Breast epithelium (tissue), 4 donors: ENCODE data around the gene TTC7B. TPM values are rescaled to one million over a fixed set of nuclear protein-coding genes. Genes with fewer than 3 reads are reported as not detected.

ENCODE experiments used
- DNase-seq, 2 donors: peaks; one replicate each; pipeline ENCODE4 v3.0.0-alpha.2; 2019; ENCODE audit warnings: low spot score in 2 of 2
- H3K27ac ChIP-seq, 2 donors: fragments of 200-600 bp; sonication (generic) in 1 of 2; one replicate each; pipeline ENCODE4 v1.5.1; 2016 to 2019; ENCODE audit warnings: mild to moderate bottlenecking in 1 of 2
- H3K27me3 ChIP-seq, 2 donors: fragments of 200-600 bp; sonication (generic) in 1 of 2; one replicate each; pipeline versions ENCODE4 v1.5.1 to v1.6.0; 2017 to 2019; ENCODE audit warnings: control low read depth in 1 of 2, mild to moderate bottlenecking in 1 of 2
- H3K36me3 ChIP-seq: fragments of 200-600 bp; one replicate; pipeline ENCODE4 v1.5.1; 2019
- H3K4me1 ChIP-seq, 2 donors: fragments of 200-600 bp; sonication (generic); one replicate each; pipeline ENCODE4 v1.5.1; 2016 to 2019; ENCODE audit warnings: control low read depth in 1 of 2
- H3K4me3 ChIP-seq, 3 donors: fragments of 200-600 bp; sonication (generic); 1 replicate in 2 of 3; 2 replicates in 1 of 3; pipeline ENCODE4 v1.5.1; 2016 to 2019; ENCODE audit warnings: mild to moderate bottlenecking in 3 of 3, moderate library complexity in 2 of 3
- H3K9me3 ChIP-seq, 2 donors: fragments of 200-600 bp; sonication (generic) in 1 of 2; one replicate each; pipeline ENCODE4 v1.5.1; 2016 to 2019; ENCODE audit warnings: control low read depth in 1 of 2
- CTCF ChIP-seq, 3 donors: fragments of 450-650 bp; IDR thresholded peaks; one replicate each; pipeline ENCODE4 v1.5.1; 2016 to 2017; ENCODE audit warnings: antibody characterized with exemption in 3 of 3, mild to moderate bottlenecking in 3 of 3, moderate library complexity in 3 of 3
- POLR2A ChIP-seq: fragments of 450-650 bp; IDR thresholded peaks from one replicate; pipeline ENCODE4 v1.6.1; 2016; ENCODE audit warnings: antibody characterized with exemption, mild to moderate bottlenecking, moderate library complexity
- POLR2AphosphoS5 ChIP-seq, 3 donors: sonication (generic); formaldehyde crosslinking; IDR thresholded peaks; one replicate each; pipeline ENCODE4 v1.6.1; 2017; ENCODE audit warnings: antibody characterized with exemption in 3 of 3
- intact Hi-C: fragments of 100-400 bp; cut with DNase I; formaldehyde crosslinking; loops from one replicate; pipeline ENCODE4 v1.15.1; 2023; ENCODE audit warnings: low total_unique reads
- total RNA-seq, 3 donors: library from RNA; depleted of rRNA; stranded (reverse); fragments of >200 nt; gene quantifications; one replicate each; pipeline ENCODE4 v1.1.0, GENCODE V29; 2016

Gene TTC7B
- total RNA-seq, 3 donors from 2014 or later = 14.0 to 29.1 (median 22.0) TPM

GRCh38 chr14:90564496-90564895 is 251.7 kb downstream of the TTC7B start:
- DNase-seq = no peak
- intact Hi-C loops = no loop called here
- Histone ChIP-seq H3K27me3 (no peaks in the 10 kb centered on the region), H3K4me1 (no peaks in the 10 kb centered on the region), H3K36me3 (no peaks in the 10 kb centered on the region), H3K27ac (no peak overlapping the region), H3K4me3 (no peak overlapping the region), H3K9me3 (no peaks in the 10 kb centered on the region)
- TF ChIP-seq POLR2A (no peak), POLR2AphosphoS5 (IDR thresholded peaks at IDR 0.05) (no peak), CTCF (IDR thresholded peaks at IDR 0.05) (no peak)

DNA sequence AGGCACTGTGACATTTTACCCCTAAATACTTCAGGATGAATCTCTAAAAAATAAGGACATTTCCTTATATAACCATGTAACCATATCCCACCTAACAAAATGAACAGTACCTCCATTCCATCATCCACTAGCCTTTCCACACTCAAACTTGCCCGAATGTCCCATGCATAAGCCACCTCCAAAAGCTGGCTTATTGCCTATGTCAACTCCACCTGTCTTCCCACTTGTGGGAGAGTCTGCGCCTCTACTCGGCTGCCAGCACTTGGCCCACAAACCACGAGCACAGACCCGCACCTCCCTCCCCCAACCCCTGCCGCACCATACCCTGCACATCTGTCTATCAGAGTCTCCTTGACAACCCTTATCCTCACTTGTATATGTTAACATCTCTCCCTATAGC is 253.6 kb downstream of the TTC7B start:
- TF ChIP-seq POLR2A (no peak), CTCF (IDR thresholded peaks at IDR 0.05) (no peak), POLR2AphosphoS5 (IDR thresholded peaks at IDR 0.05) (no peak)
- no peaks in the 10 kb centered on the region for H3K9me3 ChIP-seq
- no peaks in the 10 kb centered on the region for H3K36me3 ChIP-seq
- H3K27me3 ChIP-seq = no peaks in the 10 kb centered on the region
- no peak overlapping the region for H3K27ac ChIP-seq
- no peak for DNase-seq
- intact Hi-C loops = no loop called here
- H3K4me1 ChIP-seq = no peaks in the 10 kb centered on the region
- no peak overlapping the region for H3K4me3 ChIP-seq

- Histone ChIP-seq H3K27ac (no peak overlapping the region), H3K27me3 (no peaks in the 10 kb centered on the region), H3K4me3 (no peak overlapping the region), H3K36me3 (no peaks in the 10 kb centered on the region), H3K4me1 (no peaks in the 10 kb centered on the region), H3K9me3 (no peaks in the 10 kb centered on the region)
- no peak for DNase-seq
- intact Hi-C loops = no loop called here
- no peak for TF ChIP-seq POLR2A
- TF ChIP-seq CTCF (IDR thresholded peaks at IDR 0.05) = no peak
- no peak for TF ChIP-seq POLR2AphosphoS5 (IDR thresholded peaks at IDR 0.05)
Observed at GRCh38 chr14:90561920-90562319, 254.3 kb downstream of the TTC7B start.

DNA sequence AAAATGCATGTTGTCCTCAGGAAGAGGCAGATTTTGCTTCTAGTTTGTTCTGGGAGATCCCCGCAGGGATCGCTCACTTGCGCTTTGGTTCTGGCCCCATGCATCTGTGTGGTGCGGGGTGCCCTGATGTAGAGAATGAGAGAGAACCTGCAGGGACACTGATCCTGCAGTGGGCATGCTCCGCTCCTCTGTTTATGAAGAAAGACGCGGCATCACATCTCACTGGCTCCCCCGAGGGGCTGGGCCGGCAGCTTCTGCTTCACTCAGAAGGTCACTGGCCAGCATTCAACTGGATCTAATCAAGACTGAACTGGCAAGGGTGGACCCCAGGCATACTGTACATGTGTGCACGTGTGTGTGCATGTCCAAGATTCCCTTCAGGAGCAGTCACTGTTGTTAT is 255.2 kb downstream of the TTC7B start:
- Histone ChIP-seq H3K9me3 (no peaks in the 10 kb centered on the region), H3K27ac (no peak overlapping the region), H3K4me1 (no peaks in the 10 kb centered on the region), H3K27me3 (no peaks in the 10 kb centered on the region), H3K4me3 (no peak overlapping the region), H3K36me3 (no peaks in the 10 kb centered on the region)
- DNase-seq = no peak
- intact Hi-C loops = no loop called here
- TF ChIP-seq POLR2A (no peak), POLR2AphosphoS5 (IDR thresholded peaks at IDR 0.05) (no peak), CTCF (IDR thresholded peaks at IDR 0.05) (no peak)

DNA sequence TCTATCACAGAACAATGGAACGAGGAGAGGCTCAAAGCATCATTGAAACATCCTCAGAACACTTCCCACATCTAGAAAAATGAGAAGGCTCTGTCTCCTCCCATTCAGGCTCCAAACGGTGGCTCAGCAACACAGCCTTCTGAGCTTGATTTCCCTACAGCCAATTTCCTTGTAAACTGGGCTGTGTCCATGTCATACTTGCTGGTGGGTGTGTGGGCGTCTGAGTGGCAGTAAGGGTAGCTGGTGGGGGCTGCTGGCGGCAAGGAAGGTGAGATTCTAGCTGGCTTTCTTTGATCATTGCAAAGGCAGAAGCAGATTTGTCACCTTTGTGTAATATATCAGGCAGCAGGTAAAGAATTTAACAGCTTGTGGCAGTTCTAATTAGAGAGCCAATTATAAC is 255.7 kb downstream of the TTC7B start:
- no peaks in the 10 kb centered on the region for H3K27me3 ChIP-seq
- H3K9me3 ChIP-seq = no peaks in the 10 kb centered on the region
- no peaks in the 10 kb centered on the region for H3K36me3 ChIP-seq
- H3K27ac ChIP-seq = no peak overlapping the region
- H3K4me3 ChIP-seq = no peak overlapping the region
- intact Hi-C loops = no loop called here
- H3K4me1 ChIP-seq = no peaks in the 10 kb centered on the region
- DNase-seq = no peak
- no peak for TF ChIP-seq POLR2AphosphoS5 (IDR thresholded peaks at IDR 0.05)
- no peak for TF ChIP-seq POLR2A
- no peak for TF ChIP-seq CTCF (IDR thresholded peaks at IDR 0.05)
